HG03066 (cell line): ENCODE data around the gene ILK.

Source experiments
- ATAC-seq: cut with Tn5 transposase; IDR thresholded peaks from one replicate; pipeline ENCODE4 v1.9.1; 2021; ENCODE audit warnings: low read depth; ENCODE audit not compliant: unreplicated experiment

Gene ILK

GRCh38 chr11:6572215-6572614 lies 31.4 kb upstream of the ILK start:
- no peak for ATAC-seq

DNA sequence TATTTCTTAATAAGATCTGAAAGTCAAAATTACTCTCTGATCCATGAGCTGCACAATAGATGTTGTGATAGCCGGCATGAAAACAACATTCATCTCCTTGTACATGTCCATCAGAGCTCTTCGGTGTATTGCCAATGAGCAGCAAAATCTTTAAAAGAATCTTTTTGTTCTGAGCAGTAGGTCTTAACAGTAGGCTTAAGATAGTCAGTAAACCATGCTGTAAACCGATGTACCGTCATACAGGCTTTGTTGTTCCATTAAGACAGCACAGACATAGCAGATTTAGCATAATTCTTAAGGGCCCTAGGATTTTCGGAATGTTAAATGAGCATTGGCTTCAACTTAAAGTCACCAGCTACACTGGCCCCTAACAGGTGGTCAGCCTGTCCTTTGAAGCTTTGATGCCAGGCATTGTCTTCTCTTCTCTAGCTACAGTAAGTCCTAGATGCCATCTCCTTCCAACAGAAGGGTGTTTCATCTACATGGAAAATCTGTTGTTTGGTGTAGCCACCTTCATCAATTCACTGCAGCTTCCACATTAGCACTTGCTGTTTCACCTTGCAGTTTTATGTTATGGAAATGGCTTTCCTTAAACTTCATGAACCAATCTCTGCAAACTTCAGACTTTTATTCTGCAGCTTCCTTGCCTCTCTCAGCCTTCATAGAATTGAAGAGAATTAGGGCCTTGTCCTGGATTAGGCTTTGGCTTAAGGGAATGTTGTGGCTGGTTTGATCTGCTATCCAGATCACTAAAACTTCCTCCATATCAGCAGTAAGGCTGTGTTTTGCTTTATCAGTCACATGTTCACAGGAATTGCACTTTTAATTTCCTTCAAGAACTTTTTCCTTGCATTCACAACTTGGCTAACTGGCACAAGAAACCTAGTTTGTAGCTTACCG lies 28.5 kb upstream of the ILK start:
- ATAC-seq: no peak

DNA sequence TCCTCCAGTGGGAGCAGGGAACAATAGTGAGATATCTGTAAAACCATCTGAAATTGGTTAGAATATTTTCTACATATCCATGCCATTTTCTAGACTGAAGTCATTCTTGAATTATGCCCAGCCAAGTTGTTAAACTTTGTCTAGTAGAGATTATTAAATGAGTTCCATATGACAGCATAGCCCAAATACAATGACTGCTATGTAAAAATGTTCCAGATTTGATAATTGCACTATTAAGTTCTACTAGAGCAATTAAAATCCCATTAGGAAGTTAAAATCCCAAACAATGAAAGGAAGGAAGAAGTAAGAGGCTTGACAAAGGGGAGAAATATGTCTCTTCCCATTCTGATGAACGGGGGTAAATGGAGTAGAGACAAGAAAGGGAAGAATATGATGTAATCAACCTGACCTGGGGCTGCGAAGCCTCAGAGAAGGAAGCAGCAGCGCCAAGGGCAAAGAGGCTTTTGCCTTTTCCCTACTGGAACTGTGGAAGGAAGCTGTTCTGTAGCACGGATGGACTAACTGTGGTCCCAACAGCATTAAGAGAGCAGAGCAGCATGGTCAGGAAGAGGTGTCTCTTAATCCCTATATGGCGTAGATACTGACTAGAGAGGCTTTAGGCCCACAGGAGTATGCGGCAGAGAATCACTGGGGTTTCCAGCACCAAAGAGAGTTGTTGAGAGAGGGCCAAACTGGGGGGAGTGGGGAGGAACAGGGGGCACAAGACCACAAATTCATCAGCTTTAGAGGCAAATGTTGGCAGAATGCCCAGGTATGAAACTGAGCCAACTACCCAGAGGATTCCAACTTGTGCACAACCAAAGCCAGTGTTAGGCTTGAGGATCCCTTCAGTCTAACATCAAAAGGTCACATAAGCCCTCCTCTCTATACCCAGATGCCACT lies 26.9 kb upstream of the ILK start:
- ATAC-seq: no peak

- ATAC-seq: no peak
Measured at GRCh38 chr11:6578134-6578533, 25.4 kb upstream of the ILK start.

DNA sequence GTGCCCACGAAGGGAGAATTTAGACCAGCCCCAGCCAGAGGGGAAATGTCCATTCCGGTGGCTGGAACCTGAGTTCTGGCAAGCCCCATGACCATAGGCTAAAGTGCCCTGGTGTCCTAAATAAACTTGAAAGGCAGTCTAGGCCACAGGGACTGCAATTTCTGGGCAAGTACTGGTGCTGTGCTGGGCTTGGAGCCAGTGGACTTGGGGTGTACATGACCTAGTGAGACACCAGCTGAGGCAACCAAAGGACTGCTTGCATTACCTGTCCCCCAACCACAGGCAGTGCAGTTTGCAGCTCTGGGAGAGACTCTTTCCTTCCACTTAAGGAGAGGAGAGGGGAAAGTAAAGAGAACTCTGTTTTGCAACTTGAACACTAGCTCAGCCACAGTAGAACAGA lies 23.9 kb upstream of the ILK start:
- no peak for ATAC-seq

GRCh38 chr11:6583584-6583983 lies 20.0 kb upstream of the ILK start:
- no peak for ATAC-seq

- ATAC-seq: no peak
Measured at GRCh38 chr11:6584528-6584927, 19.0 kb upstream of the ILK start.

DNA sequence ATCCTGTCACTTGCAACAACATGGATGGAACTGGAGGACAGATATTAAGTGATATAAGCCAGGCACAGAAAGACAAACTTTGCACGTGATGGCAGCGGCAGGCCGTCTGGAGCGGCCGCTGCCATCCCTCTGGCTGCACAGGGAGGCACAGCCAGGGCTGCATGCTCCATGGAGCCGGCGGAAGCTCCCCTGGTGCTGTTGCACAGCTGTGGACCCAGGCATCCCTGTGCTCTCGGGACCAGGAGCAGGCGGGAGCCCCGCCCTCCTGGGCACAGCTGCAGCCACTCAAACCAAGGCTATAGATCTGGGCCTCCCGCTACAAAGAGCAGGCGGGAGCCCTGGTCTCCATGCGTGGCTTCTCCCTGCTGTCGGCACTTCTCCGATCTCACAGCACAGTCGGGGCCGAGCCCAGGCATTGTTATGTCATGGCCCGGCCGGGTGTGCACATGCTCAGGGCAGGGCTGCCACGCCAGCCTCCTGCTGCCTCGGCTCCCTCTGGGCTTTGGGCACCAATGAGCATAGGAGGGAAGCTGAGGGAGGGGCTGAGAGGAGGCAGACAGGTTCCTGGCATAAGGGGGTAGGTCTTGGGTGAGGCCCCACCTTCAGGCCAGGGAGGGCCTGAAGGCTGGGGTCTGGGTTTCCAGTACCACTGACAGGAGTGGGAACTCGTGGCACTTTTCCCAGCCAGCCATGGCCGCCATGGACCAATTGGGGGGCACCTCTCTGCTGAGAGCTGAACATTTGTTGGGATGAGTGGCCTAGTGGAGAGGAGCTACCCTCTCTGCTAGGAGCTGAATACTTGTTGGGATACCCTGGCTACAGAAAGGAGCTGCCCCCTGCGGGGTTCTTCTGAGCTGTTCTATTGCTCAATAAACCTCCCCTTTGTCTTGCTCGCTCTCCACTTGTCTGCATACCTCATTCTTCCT lies 16.9 kb upstream of the ILK start:
- no peak for ATAC-seq

- no peak for ATAC-seq
Measured at GRCh38 chr11:6587360-6587953, 16.1 kb upstream of the ILK start.

GRCh38 chr11:6588018-6588417 lies 15.6 kb upstream of the ILK start:
- ATAC-seq: no peak

- no peak for ATAC-seq
Measured at GRCh38 chr11:6594142-6594768, 9.3 kb upstream of the ILK start.

DNA sequence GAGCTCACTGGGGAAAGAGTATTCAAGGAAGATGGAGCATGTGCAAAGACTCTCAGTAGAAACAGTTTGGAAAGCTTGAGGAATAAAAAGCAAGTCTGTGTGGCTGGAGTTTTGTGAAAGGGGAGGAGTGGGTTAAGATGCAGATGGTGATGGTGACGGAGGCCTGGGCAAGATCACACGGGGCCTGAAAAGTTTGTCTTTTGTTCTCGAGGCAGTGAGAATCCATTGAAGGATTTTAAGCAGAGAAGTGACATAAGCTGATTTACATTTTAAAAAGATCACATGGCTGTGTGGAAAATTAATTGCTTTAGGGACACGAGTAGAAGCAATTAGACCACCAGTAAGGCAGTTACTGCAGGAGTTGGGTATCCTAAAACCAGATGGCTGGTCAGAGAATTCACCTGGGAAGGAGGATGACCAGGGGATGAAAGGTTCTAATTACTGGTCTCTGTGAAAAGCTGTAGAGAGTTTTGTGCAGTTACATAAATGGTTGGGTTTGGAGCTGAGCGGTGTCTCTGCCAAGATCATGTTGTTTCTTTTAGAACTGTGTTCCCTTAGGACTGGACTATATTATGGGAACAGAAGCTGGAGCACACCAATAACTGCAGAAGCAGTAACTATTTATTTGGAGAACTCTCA lies 7.2 kb upstream of the ILK start:
- no peak for ATAC-seq

DNA sequence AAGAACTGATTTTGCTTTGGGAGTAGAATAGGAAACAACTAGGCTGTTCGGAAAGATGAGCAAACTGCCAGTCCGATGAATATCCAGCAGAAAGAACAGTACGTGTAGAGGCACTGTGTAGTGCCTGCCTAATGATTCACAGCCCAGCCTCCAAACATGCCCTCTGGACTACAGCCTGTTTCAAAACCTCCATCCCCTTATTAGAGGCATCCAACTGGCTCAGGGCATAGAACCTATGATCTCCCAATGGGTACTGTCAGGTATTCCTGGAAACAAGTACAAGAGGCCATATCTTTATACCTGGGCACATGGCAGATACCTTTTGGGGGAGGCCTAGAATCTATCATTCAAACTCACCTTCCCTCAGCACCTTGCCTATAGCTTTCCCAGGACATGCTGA lies 5.0 kb upstream of the ILK start:
- no peak for ATAC-seq

- no peak for ATAC-seq
Measured at GRCh38 chr11:6599449-6599848, 4.1 kb upstream of the ILK start.

- ATAC-seq: no peak
Measured at GRCh38 chr11:6599881-6600390, 3.6 kb upstream of the ILK start.

DNA sequence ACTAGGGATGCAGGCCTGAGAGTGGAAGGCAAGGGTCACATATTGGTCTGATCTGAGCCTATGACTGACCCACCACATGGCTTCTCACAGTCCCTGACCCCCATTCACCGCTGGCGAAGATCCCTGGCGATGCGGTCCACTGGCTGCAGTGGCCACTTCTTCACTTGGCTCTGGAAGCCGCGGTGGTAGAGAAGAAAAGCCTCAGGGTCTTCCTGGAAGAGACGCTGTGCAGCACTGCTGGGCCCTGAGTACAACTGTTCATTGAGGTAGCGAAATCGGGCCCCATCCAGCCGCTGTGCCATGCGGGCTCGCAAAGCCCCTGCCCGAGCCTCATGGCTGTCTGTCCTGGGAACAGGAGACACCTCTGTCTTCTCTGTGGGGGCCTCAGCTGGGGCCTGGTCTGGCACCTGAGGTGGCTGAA lies 2.5 kb upstream of the ILK start:
- ATAC-seq: no peak

DNA sequence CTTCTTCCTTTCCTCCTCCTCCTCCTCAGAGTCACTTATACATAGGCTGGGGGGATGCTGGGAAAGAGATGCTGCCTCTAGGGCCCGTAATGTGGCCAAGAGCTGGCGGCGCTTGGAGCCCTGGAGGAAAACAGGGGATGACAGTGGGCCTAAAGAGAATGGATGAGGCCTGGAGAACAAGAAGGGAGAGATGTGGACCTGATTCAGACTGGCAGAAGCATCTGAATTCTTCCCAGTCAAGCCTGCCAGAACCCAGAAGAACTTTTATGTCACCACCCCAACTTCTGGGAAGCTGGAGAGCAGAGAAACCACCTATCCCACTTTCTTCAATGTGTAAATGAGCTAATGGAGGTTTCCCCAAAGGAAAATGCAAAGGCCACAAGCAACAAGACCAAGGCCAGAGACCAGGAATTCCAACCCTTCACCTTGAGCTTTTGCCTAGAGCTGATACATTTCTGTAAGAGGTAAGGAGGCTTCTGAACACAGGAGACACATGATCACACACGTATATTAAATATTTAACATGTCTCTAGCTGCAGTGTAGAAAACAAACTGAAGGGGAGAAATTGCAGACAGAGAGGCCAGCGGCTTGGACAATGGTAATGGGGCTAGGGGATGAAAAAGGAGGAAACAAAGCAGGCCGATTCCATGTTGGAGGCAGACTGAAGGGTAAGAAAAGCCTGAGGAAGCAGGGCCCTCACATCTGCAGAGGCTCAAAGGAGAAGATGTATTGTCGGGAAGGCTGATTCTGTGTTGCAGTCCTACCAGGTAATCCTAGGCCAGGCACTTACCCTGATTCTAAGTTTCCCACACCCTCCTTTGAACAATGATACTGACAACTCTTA lies 1.3 kb upstream of the ILK start:
- ATAC-seq: no peak

DNA sequence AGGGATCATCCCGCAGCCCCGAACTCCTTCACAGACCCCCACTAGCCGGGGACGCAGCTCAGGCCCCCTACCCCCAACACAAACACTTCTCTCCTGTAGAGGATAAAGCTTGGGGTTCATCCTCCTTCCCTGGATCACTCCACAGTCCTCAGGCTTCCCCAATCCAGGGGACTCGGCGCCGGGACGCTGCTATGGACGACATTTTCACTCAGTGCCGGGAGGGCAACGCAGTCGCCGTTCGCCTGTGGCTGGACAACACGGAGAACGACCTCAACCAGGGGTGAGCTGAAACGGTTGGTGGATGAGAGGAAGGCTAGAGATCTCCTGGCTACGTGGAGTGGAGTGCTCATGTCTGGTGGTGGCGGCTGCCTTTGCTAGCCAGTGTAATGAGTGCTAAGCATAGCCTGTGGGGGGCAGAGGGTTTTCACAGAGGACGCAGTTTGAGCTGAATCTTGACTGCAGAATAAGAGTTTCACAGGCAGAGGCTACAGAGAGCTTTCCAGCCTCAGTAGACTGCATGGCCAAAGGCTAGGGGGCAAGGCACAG lies 580 bp downstream of the ILK start:
- peak; percentile 38 for ATAC-seq
